ENCODE measurements around the gene CDKN1B.

Gene CDKN1B

GRCh38 chr12:12716793-12717585 is at the start of gene CDKN1B:
CDKN1B (plus strand) TSS chr12:12717368; CDS start chr12:12717840, 472 bp downstream.
- peak; percentile 50 for DNase-seq (ENCODE audit: low read depth, low spot score)

GRCh38 chr12:12668005-12668404 is 49.2 kb upstream of the CDKN1B start:
- DNase-seq (ENCODE audit: low read depth, low spot score) = no peak

- DNase-seq (ENCODE audit: low read depth, low spot score) = no peak
These were observed 48.1 kb upstream of the CDKN1B start for GRCh38 chr12:12669020-12669419.

GRCh38 chr12:12671850-12672660 is 45.1 kb upstream of the CDKN1B start:
- no peak for DNase-seq (ENCODE audit: low read depth, low spot score)

GRCh38 chr12:12673296-12673695 is 43.9 kb upstream of the CDKN1B start:
- DNase-seq (ENCODE audit: low read depth, low spot score) = no peak

GRCh38 chr12:12676605-12677004 is 40.6 kb upstream of the CDKN1B start:
- DNase-seq (ENCODE audit: low read depth, low spot score) = peak; percentile 59

- no peak for DNase-seq (ENCODE audit: low read depth, low spot score)
These were observed 36.0 kb upstream of the CDKN1B start for GRCh38 chr12:12681061-12681765.

GRCh38 chr12:12682284-12682683 is 34.9 kb upstream of the CDKN1B start:
- DNase-seq (ENCODE audit: low read depth, low spot score) = no peak

GRCh38 chr12:12683136-12683697 is 34.0 kb upstream of the CDKN1B start:
- no peak for DNase-seq (ENCODE audit: low read depth, low spot score)

- DNase-seq (ENCODE audit: low read depth, low spot score) = no peak
These were observed 33.4 kb upstream of the CDKN1B start for GRCh38 chr12:12683725-12684124.

GRCh38 chr12:12684375-12685106 is 32.6 kb upstream of the CDKN1B start:
- peak; percentile 97 for DNase-seq (ENCODE audit: low read depth, low spot score)

- DNase-seq (ENCODE audit: low read depth, low spot score) = peak; percentile 64
These were observed 31.9 kb upstream of the CDKN1B start for GRCh38 chr12:12685305-12685704.

GRCh38 chr12:12686472-12686871 is 30.7 kb upstream of the CDKN1B start:
- no peak for DNase-seq (ENCODE audit: low read depth, low spot score)

GRCh38 chr12:12686925-12687324 is 30.2 kb upstream of the CDKN1B start:
- DNase-seq (ENCODE audit: low read depth, low spot score) = no peak

GRCh38 chr12:12689647-12690300 is 27.4 kb upstream of the CDKN1B start:
- no peak for DNase-seq (ENCODE audit: low read depth, low spot score)

- no peak for DNase-seq (ENCODE audit: low read depth, low spot score)
These were observed 25.6 kb upstream of the CDKN1B start for GRCh38 chr12:12691549-12691948.

- DNase-seq (ENCODE audit: low read depth, low spot score) = no peak
These were observed 24.0 kb upstream of the CDKN1B start for GRCh38 chr12:12693111-12693671.

- DNase-seq (ENCODE audit: low read depth, low spot score) = peak; percentile 50
These were observed 20.4 kb upstream of the CDKN1B start for GRCh38 chr12:12696562-12697383.

GRCh38 chr12:12699345-12699744 is 17.8 kb upstream of the CDKN1B start:
- no peak for DNase-seq (ENCODE audit: low read depth, low spot score)
